ENCODE measurements around the gene CD53.
"Not testable (repeated sequence)": the region's sequence is repeated elsewhere in the genome, so short reads cannot be mapped to it uniquely, and the experiment has no call there.

CD53 gene

DNA sequence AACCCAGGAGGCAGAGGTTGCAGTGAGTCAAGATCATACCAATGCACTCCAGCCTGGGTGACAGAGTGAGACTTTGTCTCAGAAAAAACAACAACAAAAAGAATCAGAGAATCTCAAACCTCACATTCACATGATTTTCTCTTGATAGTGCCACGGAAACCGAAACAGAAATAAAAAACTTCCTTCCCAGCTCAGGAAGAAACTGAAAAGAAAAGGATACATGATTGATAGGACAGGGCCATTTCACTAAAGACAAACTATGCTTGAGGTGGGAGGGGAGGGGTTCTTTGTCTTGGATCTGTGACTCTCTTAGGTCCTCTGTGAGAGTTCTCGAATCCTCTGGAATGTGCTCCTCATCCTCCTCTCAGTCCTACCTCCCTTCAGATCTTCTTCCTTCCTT is 19.8 kb upstream of the CD53 start:
- no peak for TF ChIP-seq CTCF (IDR thresholded peaks at IDR 0.05; ENCODE audit: low read depth, low read length)
- DNase-seq (ENCODE audit: low read depth in 2 of 2) = no peak

DNA sequence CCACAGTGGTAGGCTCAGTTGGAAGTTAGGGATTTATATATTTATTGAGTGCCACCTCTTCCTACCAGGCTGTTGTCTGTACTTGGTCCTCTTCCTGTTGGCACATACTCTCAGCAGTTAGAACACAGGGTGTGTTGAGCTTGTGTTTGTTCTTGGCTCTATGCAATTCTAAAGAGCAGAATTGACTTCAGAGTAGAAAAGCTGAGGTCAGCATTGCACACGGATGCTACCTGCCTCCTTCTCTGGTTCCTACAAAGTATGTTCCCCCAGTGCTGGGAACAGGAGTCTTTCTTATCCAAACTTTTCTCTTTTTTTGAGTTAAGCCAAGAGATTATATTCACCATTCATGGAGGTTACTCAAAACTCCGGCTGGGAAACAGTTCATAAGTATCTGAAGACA is 16.5 kb upstream of the CD53 start:
- no peak overlapping the region for H3K4me3 ChIP-seq (replicated peaks in 1 of 2; ENCODE audit: low read depth in 2 of 2, low read length in 2 of 2)
- no peak for TF ChIP-seq CTCF (IDR thresholded peaks at IDR 0.05; ENCODE audit: low read depth, low read length)
- no peak for DNase-seq (ENCODE audit: low read depth in 2 of 2)

More for the DNA sequence above, 19.8 kb upstream of the CD53 start:
- no peak overlapping the region for H3K4me3 ChIP-seq (replicated peaks in 1 of 2; ENCODE audit: low read depth in 2 of 2, low read length in 2 of 2)

DNA sequence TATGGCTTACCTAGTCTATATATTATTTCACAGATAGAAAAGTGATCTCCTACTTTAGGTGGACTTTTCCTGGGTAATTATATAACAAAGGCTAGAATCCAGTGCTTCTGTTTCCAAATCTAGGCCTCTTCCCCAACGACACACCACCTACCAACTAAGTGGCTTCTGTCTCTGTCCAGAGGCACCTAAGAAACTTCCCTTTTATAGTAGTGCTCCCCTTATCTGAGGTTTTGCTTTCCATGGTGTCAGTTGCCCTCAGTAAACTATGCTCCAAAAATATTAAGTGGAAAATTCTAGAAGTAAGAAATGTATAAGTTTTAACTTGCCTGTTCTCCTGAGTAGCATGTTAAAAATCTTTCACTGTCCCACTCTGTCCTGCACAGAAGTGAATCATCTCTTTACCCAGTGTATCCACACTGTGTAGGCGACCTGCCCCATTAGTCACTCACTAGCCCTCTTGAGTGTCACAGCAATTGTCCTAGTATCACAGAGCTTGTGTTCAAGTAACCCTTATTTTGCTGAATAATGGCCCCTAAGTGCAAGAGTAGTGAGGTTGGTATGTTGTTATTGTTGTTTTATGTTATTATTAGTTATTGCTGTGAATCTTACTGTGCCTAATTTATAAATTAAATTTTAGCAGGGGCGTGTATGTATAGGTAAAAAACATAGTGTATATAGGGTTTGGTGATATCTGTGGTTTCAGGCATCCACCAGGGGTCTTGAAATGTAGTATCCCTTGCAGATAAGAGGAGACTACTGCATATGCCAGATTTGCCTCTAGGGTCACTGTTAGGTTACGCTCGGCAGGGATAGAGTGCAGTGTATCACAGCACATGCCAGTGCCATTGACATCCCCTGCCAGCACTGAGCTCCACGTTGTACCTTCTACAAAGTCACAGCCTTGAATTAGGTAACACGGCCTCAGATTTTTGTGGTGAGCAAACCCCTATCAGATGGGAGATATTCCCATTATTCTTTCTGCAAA is 14.7 kb upstream of the CD53 start:
- DNase-seq (ENCODE audit: low read depth in 2 of 2) = no peak
- no peak for TF ChIP-seq CTCF (IDR thresholded peaks at IDR 0.05; ENCODE audit: low read depth, low read length)
- no peak overlapping the region for H3K4me3 ChIP-seq (replicated peaks in 1 of 2; ENCODE audit: low read depth in 2 of 2, low read length in 2 of 2)

DNA sequence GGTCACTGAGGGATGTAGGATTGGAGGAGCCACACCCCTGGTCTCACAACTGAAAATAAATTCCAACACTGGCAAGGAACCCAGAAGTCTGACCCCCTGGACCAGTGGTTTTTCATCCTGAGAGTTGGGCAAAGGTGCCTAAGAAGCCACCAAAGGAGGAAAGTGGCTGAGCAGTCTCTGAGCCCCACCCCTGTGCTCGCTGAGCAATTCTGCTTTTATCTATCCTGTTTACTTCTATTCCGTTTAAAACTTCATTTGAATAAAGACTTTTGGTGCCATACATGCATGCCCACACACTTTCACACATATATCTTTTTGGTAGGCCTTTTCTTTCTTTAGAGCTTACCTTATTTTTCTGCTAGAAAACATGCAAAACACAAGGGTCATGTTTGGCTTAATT is 13.9 kb upstream of the CD53 start:
- no peak for TF ChIP-seq CTCF (IDR thresholded peaks at IDR 0.05; ENCODE audit: low read depth, low read length)
- no peak for DNase-seq (ENCODE audit: low read depth in 2 of 2)
- no peak overlapping the region for H3K4me3 ChIP-seq (replicated peaks in 1 of 2; ENCODE audit: low read depth in 2 of 2, low read length in 2 of 2)

DNA sequence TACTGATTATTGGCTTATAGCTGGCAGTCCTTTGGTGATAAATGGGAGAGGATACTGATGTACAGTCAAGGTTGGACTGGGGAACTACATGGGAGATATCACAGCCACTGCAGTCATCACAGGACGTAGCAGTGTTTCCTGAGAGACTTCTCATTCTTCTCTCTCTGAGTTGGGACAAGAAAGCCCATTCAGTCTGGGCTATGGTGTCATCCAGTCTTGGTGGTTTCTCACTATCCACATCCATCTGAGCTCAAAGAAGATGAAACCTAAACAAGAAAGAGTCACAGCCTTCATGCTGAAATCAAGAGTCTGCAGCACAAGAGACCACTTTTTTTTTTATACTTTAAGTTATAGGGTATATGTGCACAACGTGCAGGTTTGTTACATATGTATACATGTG is 12.8 kb upstream of the CD53 start:
- H3K4me3 ChIP-seq (replicated peaks in 1 of 2; ENCODE audit: low read depth in 2 of 2, low read length in 2 of 2) = no peak overlapping the region
- no peak for DNase-seq (ENCODE audit: low read depth in 2 of 2)
- no peak for TF ChIP-seq CTCF (IDR thresholded peaks at IDR 0.05; ENCODE audit: low read depth, low read length)

- not testable (repeated sequence) for H3K4me3 ChIP-seq (replicated peaks in 1 of 2; ENCODE audit: low read depth in 2 of 2, low read length in 2 of 2); DNase-seq (ENCODE audit: low read depth in 2 of 2)
Observed at GRCh38 chr1:110860620-110861019, 12.3 kb upstream of the CD53 start.

- not testable (repeated sequence) for DNase-seq (ENCODE audit: low read depth in 2 of 2); H3K4me3 ChIP-seq (replicated peaks in 1 of 2; ENCODE audit: low read depth in 2 of 2, low read length in 2 of 2)
Observed at GRCh38 chr1:110861942-110862341, 11.0 kb upstream of the CD53 start.

DNA sequence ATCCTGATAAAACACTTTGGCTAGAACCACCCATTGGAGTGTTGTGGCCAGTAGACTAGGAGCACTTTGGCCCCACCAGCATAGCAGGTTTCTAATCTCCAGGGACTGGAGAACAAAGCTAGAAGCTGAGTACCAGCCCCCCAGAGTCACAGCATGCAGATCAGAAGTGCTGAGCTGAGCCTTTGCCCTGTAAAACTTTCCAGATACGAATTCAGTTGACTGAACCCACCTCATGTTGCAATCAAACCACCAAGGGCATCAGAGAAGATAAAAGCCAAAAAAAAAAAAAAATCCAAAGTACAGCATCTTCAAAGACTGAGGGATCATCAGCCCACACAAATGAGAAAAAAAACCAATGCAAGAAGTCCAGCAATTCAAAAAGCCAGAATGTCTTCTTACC is 8.7 kb upstream of the CD53 start:
- no peak for TF ChIP-seq CTCF (IDR thresholded peaks at IDR 0.05; ENCODE audit: low read depth, low read length)
- no peak overlapping the region for H3K4me3 ChIP-seq (replicated peaks in 1 of 2; ENCODE audit: low read depth in 2 of 2, low read length in 2 of 2)
- DNase-seq (ENCODE audit: low read depth in 2 of 2) = no peak
